HCT116 (cell line): ENCODE measurements around the gene SPIRE2. TPM values are rescaled to one million over a fixed set of nuclear protein-coding genes. Genes with fewer than 3 reads are reported as not detected.

Experiments used
- ATAC-seq: fragments of 200-7000 bp; cut with Tn5 transposase; 2 replicates; pipeline ENCODE4 v1.9.1; 2020; ENCODE audit warnings: mild to moderate bottlenecking, moderate library complexity
- BruUV-seq: library from RNA; stranded (reverse); fragments of 400-500 nt; replicated peaks from 2 replicates; lab custom pipeline; 2021; lab: Mats Ljungman, UMichigan
- CTCF ChIA-PET: fragments of 300-600 bp; sonication (Branson Sonifier 250); formaldehyde crosslinking; loops from one replicate; lab custom pipeline; 2021; ENCODE audit warnings: antibody characterized with exemption; lab: Charles Lee
- POLR2A ChIA-PET: fragments of 300-600, 350-600 bp; sonication (Branson Sonifier 250); formaldehyde crosslinking; loops from one replicate; lab custom pipeline; 2021; ENCODE audit warnings: antibody characterized with exemption; lab: Charles Lee
- RAD21 ChIA-PET, 2 experiments: fragments of 300-600 bp; sonication (Branson Sonifier 250); formaldehyde crosslinking; loops; one replicate each; lab custom pipeline; 2023; ENCODE audit warnings: low total read pairs in 2 of 2; ENCODE audit not compliant: uncharacterized antibody in 2 of 2, unreplicated experiment in 2 of 2, low non-redundant PET in 1 of 2; lab: Charles Lee
- DNase-seq: peaks from one replicate; pipeline ENCODE4 v3.0.0-alpha.2; 2010; ENCODE audit warnings: low read depth, low spot score
- H2AFZ ChIP-seq: fragments of 200-600 bp; shearing (Covaris generic), sonication (generic); 2 replicates; pipeline ENCODE4 v1.6.1; 2017; ENCODE audit warnings: low read depth, mixed run types, mixed read lengths, antibody characterized with exemption, low read length; ENCODE audit not compliant: poor library complexity, severe bottlenecking
- H3K27ac ChIP-seq: 2 replicates; pipeline ENCODE4 v1.5.1; 2012; ENCODE audit warnings: low read depth, low read length
- H3K27me3 ChIP-seq: fragments of 200-600 bp; sonication (generic); 2 replicates; pipeline ENCODE4 v1.6.1; 2016; ENCODE audit warnings: mixed run types, low read length, mixed read lengths; ENCODE audit not compliant: insufficient read depth
- H3K36me3 ChIP-seq, 2 experiments: fragments of 200-500 bp in 1 of 2; fragments of 200-600 bp in 1 of 2; sonication (Bioruptor generic) in 1 of 2; sonication (generic) in 1 of 2; 2 replicates each; pipeline versions ENCODE4 v1.5.1 to v1.6.1; 2014 to 2016; ENCODE audit warnings: low read length in 2 of 2, inconsistent platforms in 1 of 2, mixed read lengths in 1 of 2, mixed run types in 1 of 2; ENCODE audit not compliant: insufficient read depth in 2 of 2, control insufficient read depth in 1 of 2
- H3K4me1 ChIP-seq, 2 experiments: fragments of 200-600 bp in 1 of 2; sonication (generic) in 1 of 2; 2 replicates each; pipeline versions ENCODE4 v1.5.1 to v1.6.1; 2012 to 2017; ENCODE audit warnings: low read length in 2 of 2, inconsistent platforms in 1 of 2, mild to moderate bottlenecking in 1 of 2, mixed read lengths in 1 of 2, mixed run types in 1 of 2, moderate library complexity in 1 of 2; ENCODE audit not compliant: insufficient read depth in 2 of 2, control insufficient read depth in 1 of 2
- H3K4me2 ChIP-seq: fragments of 200-600 bp; sonication (generic); 2 replicates; pipeline ENCODE4 v1.6.1; 2017; ENCODE audit warnings: mixed run types, low read length, mixed read lengths
- H3K4me3 ChIP-seq, 2 experiments: fragments of 200-600 bp in 1 of 2; sonication (generic) in 1 of 2; replicated peaks in 1 of 2; 2 replicates each; pipeline ENCODE4 v1.5.1; 2011 to 2016; ENCODE audit warnings: low read length in 2 of 2, control low read depth in 1 of 2, low read depth in 1 of 2, mild to moderate bottlenecking in 1 of 2, mixed read lengths in 1 of 2, mixed run types in 1 of 2
- H3K79me2 ChIP-seq: fragments of 200-600 bp; sonication (generic); 2 replicates; pipeline ENCODE4 v1.6.1; 2017; ENCODE audit warnings: mild to moderate bottlenecking, mixed run types, low read length, moderate library complexity, mixed read lengths; ENCODE audit not compliant: insufficient read depth
- H3K9ac ChIP-seq: fragments of 200-600 bp; sonication (generic); 2 replicates; pipeline ENCODE4 v1.6.1; 2016; ENCODE audit warnings: low read length, mixed read lengths
- H3K9me2 ChIP-seq: fragments of 200-600 bp; sonication (generic), shearing (Covaris generic); 2 replicates; pipeline ENCODE4 v1.6.1; 2017; ENCODE audit warnings: mixed run types, mild to moderate bottlenecking, moderate library complexity; ENCODE audit not compliant: insufficient read depth
- H3K9me3 ChIP-seq, 2 experiments: fragments of 200-500 bp in 1 of 2; fragments of 200-600 bp in 1 of 2; sonication (Bioruptor generic) in 1 of 2; sonication (generic) in 1 of 2; 2 replicates each; pipeline ENCODE4 v1.6.1; 2014 to 2017; ENCODE audit warnings: low read length in 2 of 2, mixed read lengths in 2 of 2, inconsistent platforms in 1 of 2, low read depth in 1 of 2, mild to moderate bottlenecking in 1 of 2, mixed run types in 1 of 2, moderate library complexity in 1 of 2; ENCODE audit not compliant: control insufficient read depth in 1 of 2, insufficient read depth in 1 of 2
- H4K20me1 ChIP-seq: fragments of 200-600 bp; sonication (generic), shearing (Covaris generic); 2 replicates; pipeline ENCODE4 v1.6.1; 2017; ENCODE audit warnings: mixed run types, mild to moderate bottlenecking, moderate library complexity; ENCODE audit not compliant: insufficient read depth
- CBX3 ChIP-seq: IDR thresholded peaks from 2 replicates; pipeline ENCODE4 v1.6.1; 2012; ENCODE audit warnings: low read depth
- CEBPB ChIP-seq: IDR thresholded peaks from 2 replicates; pipeline ENCODE4 v1.6.1; 2012; ENCODE audit warnings: low read depth
- EGR1 ChIP-seq: IDR thresholded peaks from 2 replicates; pipeline ENCODE4 v1.6.1; 2012; ENCODE audit warnings: low read depth
- EZH2 ChIP-seq: fragments of 200-600 bp; sonication (generic); IDR thresholded peaks from 2 replicates; pipeline ENCODE4 v1.6.1; 2017; ENCODE audit warnings: antibody characterized with exemption, mixed run types
- EZH2phosphoT487 ChIP-seq: fragments of 200-600 bp; IDR thresholded peaks from 2 replicates; pipeline ENCODE4 v1.6.1; 2018; ENCODE audit warnings: antibody characterized with exemption, borderline replicate concordance
- FOSL1 ChIP-seq: IDR thresholded peaks from 2 replicates; pipeline ENCODE4 v1.6.1; 2012; ENCODE audit warnings: low read depth
- POLR2A ChIP-seq: IDR thresholded peaks from 2 replicates; pipeline ENCODE4 v1.7.0; 2011; ENCODE audit warnings: borderline replicate concordance; ENCODE audit not compliant: insufficient read depth, insufficient read length; ENCODE audit errors: extremely low read depth
- RAD21 ChIP-seq: IDR thresholded peaks from 2 replicates; pipeline ENCODE4 v1.6.1; 2012; ENCODE audit warnings: low read depth, mild to moderate bottlenecking
- SIN3A ChIP-seq: IDR thresholded peaks from 2 replicates; pipeline ENCODE4 v1.6.1; 2012; ENCODE audit warnings: low read depth
- SP1 ChIP-seq: IDR thresholded peaks from 2 replicates; pipeline ENCODE4 v1.6.1; 2012; ENCODE audit warnings: low read depth
- SRF ChIP-seq: IDR thresholded peaks from 2 replicates; pipeline ENCODE4 v1.6.1; 2012; ENCODE audit warnings: low read depth
- ZNF274 ChIP-seq: fragments of 200-500 bp; sonication (Bioruptor generic); IDR thresholded peaks from 2 replicates; pipeline ENCODE4 v1.6.1; 2014; ENCODE audit warnings: mild to moderate bottlenecking, low read depth, low read length, inconsistent platforms
- intact Hi-C: fragments of 100-400 bp; cut with micrococcal nuclease; formaldehyde crosslinking; loops from 2 replicates; pipeline ENCODE4 v1.10.0; 2022
- total RNA-seq: library from RNA; stranded (reverse); gene quantifications from one replicate; pipeline ENCODE4 v1.2.1, GENCODE V29; 2021; ENCODE audit not compliant: unreplicated experiment
- TF ChIP-seq, protein P1 (sequence below): IDR thresholded peaks from 2 replicates; pipeline ENCODE4 v1.6.1; 2012
- TF ChIP-seq, protein P2 (sequence below): IDR thresholded peaks from 2 replicates; pipeline ENCODE4 v1.6.1; 2012
- TF ChIP-seq, protein P3 (sequence below): IDR thresholded peaks from 2 replicates; pipeline ENCODE4 v1.6.1; 2012; ENCODE audit warnings: low read depth

SPIRE2 gene
- total RNA-seq, 1 experiment from 2014 or later: 21.2 TPM

- Histone ChIP-seq H4K20me1 (0 out of 2 replicates have a peak, but pooled peaks cover 5% of the 10 kb centered on the region), H3K4me1 (no peaks in the 10 kb centered on the region), H3K9ac (no peak overlapping the region), H3K27me3 (no peaks in the 10 kb centered on the region), H3K9me2 (no peaks in the 10 kb centered on the region), H3K36me3 (peaks cover 58 to 73% of the 10 kb centered on the region in 2 experiments), H3K79me2 (peaks cover 49% of the 10 kb centered on the region), H3K27ac (no peak overlapping the region), H2AFZ (no peak overlapping the region), H3K4me2 (no peak overlapping the region), H3K9me3 (no peaks in the 10 kb centered on the region), H3K4me3 (no peak overlapping the region)
- no peak for TF ChIP-seq ZNF274
- no peak for TF ChIP-seq RAD21
- BruUV-seq: no TSS peak
- POLR2A ChIA-PET: no interaction called here
- CTCF ChIA-PET: interaction anchor here (0.7 kb wide), 1 partner anchor 9 kb away, joined by 4 read pairs; no protein-coding TSS in a partner anchor
- no peak for DNase-seq
- RAD21 ChIA-PET: no interaction called here
- ATAC-seq: peak; percentile 26; the same call in 1 of the 2 replicates
- intact Hi-C loops: no loop called here
Observed at GRCh38 chr16:89784406-89784805, 43.9 kb upstream of the SPIRE2 start.

GRCh38 chr16:89785523-89786155 lies 42.6 kb upstream of the SPIRE2 start:
- no peak overlapping the region for H3K9ac ChIP-seq
- CTCF ChIA-PET: no interaction called here
- 0 out of 2 replicates have a peak, but pooled peaks cover 5% of the 10 kb centered on the region for H4K20me1 ChIP-seq
- no TSS peak for BruUV-seq
- ATAC-seq: no peak
- DNase-seq: no peak
- H3K9me2 ChIP-seq: no peaks in the 10 kb centered on the region
- intact Hi-C loops: loop anchor here (5.0 kb wide), 1 partner anchor 48 kb away; no protein-coding TSS in a partner anchor
- no peaks in the 10 kb centered on the region for H3K27me3 ChIP-seq
- no peak overlapping the region for H3K4me2 ChIP-seq
- RAD21 ChIA-PET: no interaction called here
- no peaks in the 10 kb centered on the region for H3K9me3 ChIP-seq
- H3K27ac ChIP-seq: no peak overlapping the region
- no peaks in the 10 kb centered on the region for H3K4me1 ChIP-seq
- H2AFZ ChIP-seq: no peak overlapping the region
- POLR2A ChIA-PET: no interaction called here
- no peak for TF ChIP-seq EGR1
- TF ChIP-seq SP1: no peak
- TF ChIP-seq, protein P1, sequence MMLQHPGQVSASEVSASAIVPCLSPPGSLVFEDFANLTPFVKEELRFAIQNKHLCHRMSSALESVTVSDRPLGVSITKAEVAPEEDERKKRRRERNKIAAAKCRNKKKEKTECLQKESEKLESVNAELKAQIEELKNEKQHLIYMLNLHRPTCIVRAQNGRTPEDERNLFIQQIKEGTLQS: no peak
- TF ChIP-seq SIN3A: no peak
- TF ChIP-seq CBX3: no peak
- no peak for TF ChIP-seq EZH2
- no peak for TF ChIP-seq POLR2A
- TF ChIP-seq, protein P2, sequence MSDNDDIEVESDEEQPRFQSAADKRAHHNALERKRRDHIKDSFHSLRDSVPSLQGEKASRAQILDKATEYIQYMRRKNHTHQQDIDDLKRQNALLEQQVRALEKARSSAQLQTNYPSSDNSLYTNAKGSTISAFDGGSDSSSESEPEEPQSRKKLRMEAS: no peak
- TF ChIP-seq CEBPB: no peak
- no peak for TF ChIP-seq FOSL1
- TF ChIP-seq SRF: no peak
- no peak for TF ChIP-seq EZH2phosphoT487
- TF ChIP-seq, protein P3, sequence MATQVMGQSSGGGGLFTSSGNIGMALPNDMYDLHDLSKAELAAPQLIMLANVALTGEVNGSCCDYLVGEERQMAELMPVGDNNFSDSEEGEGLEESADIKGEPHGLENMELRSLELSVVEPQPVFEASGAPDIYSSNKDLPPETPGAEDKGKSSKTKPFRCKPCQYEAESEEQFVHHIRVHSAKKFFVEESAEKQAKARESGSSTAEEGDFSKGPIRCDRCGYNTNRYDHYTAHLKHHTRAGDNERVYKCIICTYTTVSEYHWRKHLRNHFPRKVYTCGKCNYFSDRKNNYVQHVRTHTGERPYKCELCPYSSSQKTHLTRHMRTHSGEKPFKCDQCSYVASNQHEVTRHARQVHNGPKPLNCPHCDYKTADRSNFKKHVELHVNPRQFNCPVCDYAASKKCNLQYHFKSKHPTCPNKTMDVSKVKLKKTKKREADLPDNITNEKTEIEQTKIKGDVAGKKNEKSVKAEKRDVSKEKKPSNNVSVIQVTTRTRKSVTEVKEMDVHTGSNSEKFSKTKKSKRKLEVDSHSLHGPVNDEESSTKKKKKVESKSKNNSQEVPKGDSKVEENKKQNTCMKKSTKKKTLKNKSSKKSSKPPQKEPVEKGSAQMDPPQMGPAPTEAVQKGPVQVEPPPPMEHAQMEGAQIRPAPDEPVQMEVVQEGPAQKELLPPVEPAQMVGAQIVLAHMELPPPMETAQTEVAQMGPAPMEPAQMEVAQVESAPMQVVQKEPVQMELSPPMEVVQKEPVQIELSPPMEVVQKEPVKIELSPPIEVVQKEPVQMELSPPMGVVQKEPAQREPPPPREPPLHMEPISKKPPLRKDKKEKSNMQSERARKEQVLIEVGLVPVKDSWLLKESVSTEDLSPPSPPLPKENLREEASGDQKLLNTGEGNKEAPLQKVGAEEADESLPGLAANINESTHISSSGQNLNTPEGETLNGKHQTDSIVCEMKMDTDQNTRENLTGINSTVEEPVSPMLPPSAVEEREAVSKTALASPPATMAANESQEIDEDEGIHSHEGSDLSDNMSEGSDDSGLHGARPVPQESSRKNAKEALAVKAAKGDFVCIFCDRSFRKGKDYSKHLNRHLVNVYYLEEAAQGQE: no peak
- no peak overlapping the region for H3K4me3 ChIP-seq
- H3K79me2 ChIP-seq: peaks cover 52% of the 10 kb centered on the region
- H3K36me3 ChIP-seq: peaks cover 63 to 70% of the 10 kb centered on the region in 2 experiments
